ENCODE measurements around the gene NPHS1.
A peak's percentile ranks its signal among the peaks of the same experiment; 100 is the strongest.
"Not testable (repeated sequence)": the region's sequence is repeated elsewhere in the genome, so short reads cannot be mapped to it uniquely, and the experiment has no call there.

The NPHS1 gene

GRCh38 chr19:35852029-35852780, at the start of gene NPHS1:
Gene NPHS1, minus strand, starts transcription at chr19:35852504. Its CDS starts 667 bp downstream, at chr19:35851837.
- DNase-seq: no peak

- no peak for DNase-seq
Measured at GRCh38 chr19:35901055-35901644, 48.8 kb upstream of the NPHS1 start.

- DNase-seq: peak; percentile 51
Measured at GRCh38 chr19:35899547-35900214, 47.4 kb upstream of the NPHS1 start.

GRCh38 chr19:35898499-35898809, 46.1 kb upstream of the NPHS1 start:
- no peak for DNase-seq

GRCh38 chr19:35897706-35898451, 45.6 kb upstream of the NPHS1 start:
- no peak for DNase-seq

GRCh38 chr19:35896643-35897040, 44.3 kb upstream of the NPHS1 start:
- DNase-seq: no peak

GRCh38 chr19:35895911-35896642, 43.8 kb upstream of the NPHS1 start:
- no peak for DNase-seq

- no peak for DNase-seq
Measured at GRCh38 chr19:35894342-35894741, 42.0 kb upstream of the NPHS1 start.

GRCh38 chr19:35891819-35892218, 39.5 kb upstream of the NPHS1 start:
- not testable (repeated sequence) for DNase-seq

- no peak for DNase-seq
Measured at GRCh38 chr19:35890113-35890650, 37.9 kb upstream of the NPHS1 start.

GRCh38 chr19:35889370-35890112, 37.2 kb upstream of the NPHS1 start:
- DNase-seq: no peak

- DNase-seq: no peak
Measured at GRCh38 chr19:35888398-35888797, 36.1 kb upstream of the NPHS1 start.

GRCh38 chr19:35887197-35887596, 34.9 kb upstream of the NPHS1 start:
- DNase-seq: no peak

- DNase-seq: no peak
Measured at GRCh38 chr19:35885904-35886303, 33.6 kb upstream of the NPHS1 start.

- DNase-seq: no peak
Measured at GRCh38 chr19:35885225-35885738, 33.0 kb upstream of the NPHS1 start.

GRCh38 chr19:35883882-35884281, 31.6 kb upstream of the NPHS1 start:
- DNase-seq: no peak

GRCh38 chr19:35882114-35882832, 30.0 kb upstream of the NPHS1 start:
- DNase-seq: no peak

GRCh38 chr19:35879770-35880317, 27.5 kb upstream of the NPHS1 start:
- no peak for DNase-seq

GRCh38 chr19:35879068-35879467, 26.8 kb upstream of the NPHS1 start:
- DNase-seq: no peak

GRCh38 chr19:35874392-35874930, 22.2 kb upstream of the NPHS1 start:
- DNase-seq: no peak
